NB4 (cell line): ENCODE results near the gene GGT6.

Source experiments
- DNase-seq: peaks from one replicate; pipeline ENCODE4 v3.0.0; 2010; ENCODE audit warnings: low read depth
- H3K4me3 ChIP-seq: one replicate; pipeline ENCODE4 v1.5.1; 2011; ENCODE audit warnings: mild to moderate bottlenecking, low read depth, low read length, moderate library complexity
- MYC ChIP-seq: IDR thresholded peaks from 2 replicates; pipeline ENCODE4 v1.6.1; 2011; ENCODE audit warnings: low read depth, low read length
- POLR2A ChIP-seq: IDR thresholded peaks from 2 replicates; pipeline ENCODE4 v1.6.1; 2011; ENCODE audit warnings: mild to moderate bottlenecking; ENCODE audit not compliant: insufficient read length; ENCODE audit errors: extremely low read depth
- TF ChIP-seq, protein P1 (sequence below): IDR thresholded peaks from 2 replicates; pipeline ENCODE4 v1.6.1; 2011; ENCODE audit warnings: low read depth, low read length
- TF ChIP-seq, protein P2 (sequence below): IDR thresholded peaks from one replicate; pipeline ENCODE4 v1.5.1; 2012; ENCODE audit warnings: low read depth, low read length

Gene GGT6

DNA sequence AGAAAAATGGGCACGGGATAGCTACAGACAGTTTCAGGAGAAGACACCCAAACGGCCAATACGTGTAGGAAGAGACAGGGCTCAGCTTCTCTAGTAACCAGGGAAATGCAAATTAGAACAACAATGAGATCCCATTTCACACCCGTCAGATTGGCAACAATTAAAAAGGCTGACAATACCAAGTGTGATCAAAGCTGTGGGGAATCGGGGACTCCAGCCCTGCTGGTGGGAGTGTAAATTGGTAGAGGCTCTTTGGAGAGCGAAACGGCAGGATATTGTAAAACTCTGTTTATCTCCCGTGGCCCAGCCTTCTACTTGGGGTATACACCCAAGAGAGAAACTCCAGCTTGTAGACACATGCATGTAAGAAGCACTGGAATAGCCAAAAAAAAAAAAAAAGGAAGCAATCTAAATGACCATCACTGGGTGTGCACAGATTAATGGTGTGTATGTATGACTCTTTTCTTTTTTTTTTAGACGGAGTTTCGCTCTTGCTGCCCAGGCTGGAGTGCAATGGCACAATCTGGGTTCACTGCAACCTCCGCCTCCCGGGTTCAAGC is 32.7 kb downstream of the GGT6 start:
- no peak for DNase-seq
- H3K4me3 ChIP-seq, result no peak overlapping the region
- TF ChIP-seq MYC (no peak), POLR2A (no peak)
- TF ChIP-seq, protein P1, sequence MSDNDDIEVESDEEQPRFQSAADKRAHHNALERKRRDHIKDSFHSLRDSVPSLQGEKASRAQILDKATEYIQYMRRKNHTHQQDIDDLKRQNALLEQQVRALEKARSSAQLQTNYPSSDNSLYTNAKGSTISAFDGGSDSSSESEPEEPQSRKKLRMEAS, result no peak
- TF ChIP-seq, protein P2, sequence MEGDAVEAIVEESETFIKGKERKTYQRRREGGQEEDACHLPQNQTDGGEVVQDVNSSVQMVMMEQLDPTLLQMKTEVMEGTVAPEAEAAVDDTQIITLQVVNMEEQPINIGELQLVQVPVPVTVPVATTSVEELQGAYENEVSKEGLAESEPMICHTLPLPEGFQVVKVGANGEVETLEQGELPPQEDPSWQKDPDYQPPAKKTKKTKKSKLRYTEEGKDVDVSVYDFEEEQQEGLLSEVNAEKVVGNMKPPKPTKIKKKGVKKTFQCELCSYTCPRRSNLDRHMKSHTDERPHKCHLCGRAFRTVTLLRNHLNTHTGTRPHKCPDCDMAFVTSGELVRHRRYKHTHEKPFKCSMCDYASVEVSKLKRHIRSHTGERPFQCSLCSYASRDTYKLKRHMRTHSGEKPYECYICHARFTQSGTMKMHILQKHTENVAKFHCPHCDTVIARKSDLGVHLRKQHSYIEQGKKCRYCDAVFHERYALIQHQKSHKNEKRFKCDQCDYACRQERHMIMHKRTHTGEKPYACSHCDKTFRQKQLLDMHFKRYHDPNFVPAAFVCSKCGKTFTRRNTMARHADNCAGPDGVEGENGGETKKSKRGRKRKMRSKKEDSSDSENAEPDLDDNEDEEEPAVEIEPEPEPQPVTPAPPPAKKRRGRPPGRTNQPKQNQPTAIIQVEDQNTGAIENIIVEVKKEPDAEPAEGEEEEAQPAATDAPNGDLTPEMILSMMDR, result no peak

DNA sequence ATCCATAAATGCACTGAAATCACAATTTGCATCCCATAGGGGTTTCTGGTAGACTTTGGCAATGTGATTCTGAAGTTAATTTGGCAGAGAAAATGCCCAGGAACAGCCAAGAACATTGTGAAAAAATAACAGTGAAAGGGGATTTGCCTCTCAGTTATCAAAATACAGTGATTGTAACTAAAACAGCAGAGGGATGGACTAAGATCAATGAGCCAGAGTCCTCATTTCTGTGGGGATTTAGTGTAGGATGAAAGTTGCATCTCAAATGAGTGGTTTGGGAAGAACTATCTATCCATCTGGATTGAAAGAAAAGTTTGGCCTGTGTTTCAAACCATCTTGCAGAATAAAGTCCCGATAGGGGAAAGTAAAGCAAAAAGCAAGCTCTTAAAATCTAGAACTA is 33.2 kb downstream of the GGT6 start:
- no peak for DNase-seq
- no peak overlapping the region for H3K4me3 ChIP-seq

DNA sequence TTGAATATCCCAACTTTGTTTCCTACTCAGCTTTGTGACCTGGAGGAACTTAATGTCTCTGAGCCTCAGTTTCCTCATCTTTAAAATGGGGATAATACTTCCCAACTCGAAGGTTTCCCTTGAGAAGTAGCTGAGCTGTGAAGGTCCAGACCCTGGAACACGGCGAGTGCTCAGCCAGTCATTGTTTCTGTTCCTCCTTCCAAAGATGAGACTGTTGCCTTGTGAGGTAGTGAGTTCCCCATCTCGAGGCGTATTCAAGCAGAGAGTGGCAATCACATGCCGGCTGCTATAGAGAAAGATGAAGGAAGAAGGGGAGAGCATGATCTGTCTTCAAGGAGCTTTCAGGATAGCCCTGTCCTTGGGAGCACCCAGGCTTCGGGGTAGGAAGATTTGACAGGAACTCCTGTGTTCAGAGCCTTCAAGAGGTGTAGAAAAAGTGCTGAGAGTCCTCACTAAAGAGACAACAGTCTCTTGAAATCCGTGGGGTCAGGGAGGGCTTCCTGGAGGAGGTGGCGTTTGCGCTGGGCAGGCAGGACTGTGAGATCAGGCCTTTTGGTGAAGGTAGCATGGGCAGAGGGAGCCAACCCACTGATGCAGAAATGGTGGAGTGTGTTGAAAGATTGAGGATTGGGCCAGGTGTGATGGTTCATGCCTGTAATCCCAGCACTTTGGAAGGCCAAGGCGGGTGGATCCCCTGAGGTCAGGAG is 34.5 kb downstream of the GGT6 start:
- no peak overlapping the region for H3K4me3 ChIP-seq
- no peak for DNase-seq

More for the DNA sequence above, 33.2 kb downstream of the GGT6 start:
- TF ChIP-seq MYC, result no peak
- TF ChIP-seq, protein P2, result no peak
- no peak for TF ChIP-seq POLR2A
- TF ChIP-seq, protein P1, result no peak

DNA sequence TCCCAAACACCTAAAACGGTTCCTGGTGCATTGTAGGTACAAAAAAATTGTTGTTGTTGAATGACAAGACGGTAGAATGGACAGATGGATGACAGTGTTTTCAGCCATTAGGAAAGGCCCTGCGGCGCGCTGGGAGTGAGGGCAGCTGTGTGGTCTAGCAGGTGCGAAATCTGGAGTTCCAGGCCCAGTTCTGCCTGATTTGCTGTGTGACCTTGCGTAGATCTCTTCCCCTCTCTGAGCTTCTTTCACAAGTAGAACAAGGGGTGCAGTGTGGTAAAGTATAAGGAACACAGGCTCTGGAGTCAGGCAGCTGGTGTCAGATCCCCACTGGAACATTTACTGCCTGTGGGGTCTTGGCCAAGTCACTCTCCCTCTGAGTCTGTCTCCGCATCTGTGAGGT is 36.4 kb downstream of the GGT6 start:
- no peak overlapping the region for H3K4me3 ChIP-seq
- no peak for DNase-seq
- TF ChIP-seq, protein P2, result no peak
- TF ChIP-seq POLR2A (no peak), MYC (no peak)
- TF ChIP-seq, protein P1, result no peak

More for the DNA sequence above, 34.5 kb downstream of the GGT6 start:
- TF ChIP-seq, protein P1, result no peak
- TF ChIP-seq POLR2A, result no peak
- TF ChIP-seq, protein P2, result no peak
- no peak for TF ChIP-seq MYC

DNA sequence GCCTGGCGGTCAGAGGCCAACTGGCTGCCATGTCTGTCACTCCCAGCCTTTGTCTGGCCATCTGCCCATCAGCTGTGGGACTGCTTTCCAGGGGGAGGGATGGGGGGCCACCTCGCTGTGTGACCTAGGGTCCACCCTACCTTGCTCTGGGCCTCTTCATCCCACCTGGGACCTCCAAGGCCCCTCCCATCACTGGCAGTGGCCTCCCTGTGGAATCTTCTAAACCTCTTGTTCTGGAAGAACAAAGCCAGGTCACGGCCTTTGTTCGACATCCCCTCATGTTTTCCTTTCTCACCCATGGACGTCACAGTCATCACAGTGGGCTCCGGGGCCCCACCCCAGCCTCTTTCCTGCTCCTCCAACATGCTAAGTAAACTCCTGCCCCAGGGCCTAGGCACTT is 37.7 kb downstream of the GGT6 start:
- no peak overlapping the region for H3K4me3 ChIP-seq
- DNase-seq, result no peak
- TF ChIP-seq, protein P1, result no peak

DNA sequence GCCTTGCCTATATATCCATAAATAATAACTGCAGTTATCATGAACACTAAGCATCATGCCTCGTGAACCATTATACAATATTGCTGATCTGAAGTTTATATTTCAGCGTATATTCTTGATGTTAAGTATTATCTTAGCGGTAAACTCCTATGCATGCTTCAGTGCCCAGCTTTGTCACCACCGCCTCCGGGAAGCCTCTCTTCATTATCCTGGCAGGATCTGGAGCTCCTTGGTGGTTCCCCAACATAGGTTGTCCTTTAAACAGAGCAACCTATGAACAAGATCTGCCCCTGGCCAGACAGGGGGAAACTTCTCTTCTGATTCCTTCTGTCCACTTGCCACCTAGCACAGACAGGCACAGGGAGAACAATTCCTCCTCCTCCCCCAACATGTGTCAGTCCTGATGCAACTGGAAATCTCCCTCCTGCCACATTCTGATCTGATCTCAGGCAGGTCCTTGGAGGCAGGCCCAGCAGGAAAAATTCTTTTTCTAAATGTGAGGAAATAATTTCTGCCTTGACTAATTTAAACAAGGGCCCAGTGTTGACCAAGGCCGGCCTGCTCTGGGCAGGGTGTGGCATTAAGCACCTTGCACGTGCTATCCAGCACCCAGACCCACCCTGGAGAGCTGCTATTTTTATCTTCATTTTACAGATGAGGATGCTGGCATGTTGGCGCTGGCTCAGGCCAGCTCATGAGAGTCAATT is 39.3 kb downstream of the GGT6 start:
- no peak overlapping the region for H3K4me3 ChIP-seq
- TF ChIP-seq, protein P2, result no peak
- no peak for TF ChIP-seq MYC
- TF ChIP-seq, protein P1, result no peak
- no peak for TF ChIP-seq POLR2A
- no peak for DNase-seq
